HG03108 (cell line): ENCODE results near the gene WDR88.
"Not testable (repeated sequence)": the region's sequence is repeated elsewhere in the genome, so short reads cannot be mapped to it uniquely, and the experiment has no call there.

ENCODE experiments used
- ATAC-seq: cut with Tn5 transposase; IDR thresholded peaks from one replicate; pipeline ENCODE4 v1.9.1; 2021; ENCODE audit warnings: moderate library complexity; ENCODE audit not compliant: unreplicated experiment

The WDR88 gene

DNA sequence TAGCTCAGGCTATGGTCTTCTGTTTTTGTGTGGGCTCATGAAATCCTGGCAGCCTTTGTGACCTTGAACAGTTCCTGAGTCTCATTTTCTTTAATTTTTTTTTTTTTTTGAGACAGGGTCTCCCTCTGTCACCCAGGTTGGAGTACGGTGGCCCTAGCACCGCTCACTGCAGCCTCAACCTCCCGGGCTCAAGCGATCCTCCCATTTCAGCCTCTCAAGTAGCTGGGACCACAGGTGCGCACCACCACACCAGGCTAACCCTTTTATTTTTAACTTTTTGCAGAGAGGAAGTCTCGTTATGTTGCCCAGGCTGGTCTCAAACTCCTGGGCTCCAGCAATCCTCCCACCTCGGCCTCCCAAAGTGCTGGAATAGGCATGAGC, 77.9 kb downstream of the WDR88 start:
- not testable (repeated sequence) for ATAC-seq

DNA sequence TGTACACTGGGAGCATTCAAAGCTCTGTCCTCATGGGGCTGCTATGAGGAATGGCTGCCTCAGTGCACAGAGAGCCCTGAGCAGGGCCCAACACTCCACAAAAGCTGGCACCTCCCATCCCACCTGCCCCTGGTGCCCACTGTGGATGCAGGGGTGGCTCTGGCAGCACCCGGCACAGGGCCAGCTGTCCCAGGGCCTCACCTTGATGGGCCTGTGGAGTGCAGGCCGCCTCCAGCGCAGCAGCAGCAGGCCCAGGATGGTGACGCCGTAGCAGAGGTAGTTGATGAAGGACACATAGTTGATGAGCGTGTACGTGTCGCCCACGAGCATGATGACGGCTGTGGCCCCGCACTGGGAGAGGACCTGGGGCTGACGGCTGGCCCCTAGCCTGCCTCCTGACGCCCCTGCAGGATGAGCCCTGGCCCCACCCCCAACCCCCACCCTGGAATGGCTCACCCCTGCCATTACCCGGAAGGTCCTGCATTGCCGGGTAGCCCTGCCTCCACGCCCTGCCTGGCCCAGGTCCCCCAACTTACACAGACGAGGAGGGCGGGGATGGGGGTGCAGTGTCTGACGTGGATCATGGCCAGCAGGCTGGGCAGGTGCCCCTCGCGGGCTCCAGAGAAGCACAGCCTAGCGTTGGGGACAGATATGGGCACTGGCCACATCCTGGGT, 78.5 kb downstream of the WDR88 start:
- ATAC-seq = no peak

DNA sequence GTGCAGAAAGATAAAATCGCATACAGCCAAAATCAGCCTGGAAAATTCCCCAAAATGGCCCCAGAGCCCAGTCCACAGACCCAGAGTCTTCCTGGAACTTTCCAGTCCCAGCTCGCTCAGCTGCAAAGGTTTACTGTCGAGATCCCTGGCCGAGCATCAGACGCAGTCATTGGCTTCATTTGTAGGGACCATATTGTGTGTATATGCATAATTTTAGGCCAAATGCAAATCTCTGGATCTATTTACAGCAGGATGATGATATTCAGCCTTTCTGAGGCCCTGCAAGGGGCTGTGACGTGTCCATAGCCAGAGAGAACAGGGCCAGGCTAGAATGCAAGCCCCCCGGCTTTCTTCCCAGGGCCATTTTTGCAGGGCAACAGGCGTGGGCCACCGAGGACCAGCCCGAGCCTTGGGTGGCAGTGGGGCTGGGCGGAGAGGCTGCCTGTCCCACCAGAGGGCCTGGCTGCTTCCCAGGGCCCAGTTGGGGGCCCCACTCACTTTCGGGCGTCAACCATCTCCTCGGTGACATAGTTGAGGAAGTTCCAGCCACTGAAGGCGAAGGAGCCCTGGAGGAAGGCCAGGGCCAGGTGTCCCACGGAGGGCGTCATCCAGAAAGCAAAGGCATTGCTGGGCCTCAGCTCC, 80.0 kb downstream of the WDR88 start:
- no peak for ATAC-seq

DNA sequence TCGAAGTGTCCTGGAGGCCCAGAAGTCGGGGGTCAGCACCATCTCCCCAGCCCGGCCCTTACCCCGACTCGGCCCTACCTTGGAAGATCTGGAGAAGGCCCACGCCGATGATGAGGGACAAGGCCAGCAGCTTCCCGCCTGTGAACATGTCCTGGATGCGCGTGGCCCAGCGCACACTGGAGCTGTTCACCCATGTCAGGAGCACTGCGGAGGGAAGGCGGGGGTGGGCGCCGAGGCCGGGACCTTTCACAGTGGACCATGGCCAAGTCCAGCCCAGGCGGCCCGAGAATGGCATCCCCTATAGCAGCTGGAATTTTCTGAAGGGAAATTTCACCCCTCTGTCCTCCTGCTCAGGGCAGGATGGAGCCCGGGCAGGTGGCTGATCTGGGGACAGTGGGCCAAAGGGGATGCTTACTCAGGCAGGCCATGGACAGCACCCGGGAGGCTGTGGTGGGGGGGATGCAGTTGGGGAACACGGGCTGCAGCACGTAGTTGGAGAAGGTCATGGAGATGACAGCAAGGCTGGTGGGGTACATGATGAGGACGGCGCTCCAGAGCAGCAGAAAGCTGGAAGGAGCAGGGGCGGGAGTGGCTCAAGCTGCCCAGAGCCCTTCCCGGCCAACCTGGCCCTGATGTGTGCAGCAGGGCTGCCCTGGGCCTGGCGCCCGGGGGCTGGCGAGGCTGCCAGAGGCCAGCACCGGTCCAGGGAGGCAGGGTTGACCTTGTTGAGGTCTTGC, 80.7 kb downstream of the WDR88 start:
- ATAC-seq = no peak

DNA sequence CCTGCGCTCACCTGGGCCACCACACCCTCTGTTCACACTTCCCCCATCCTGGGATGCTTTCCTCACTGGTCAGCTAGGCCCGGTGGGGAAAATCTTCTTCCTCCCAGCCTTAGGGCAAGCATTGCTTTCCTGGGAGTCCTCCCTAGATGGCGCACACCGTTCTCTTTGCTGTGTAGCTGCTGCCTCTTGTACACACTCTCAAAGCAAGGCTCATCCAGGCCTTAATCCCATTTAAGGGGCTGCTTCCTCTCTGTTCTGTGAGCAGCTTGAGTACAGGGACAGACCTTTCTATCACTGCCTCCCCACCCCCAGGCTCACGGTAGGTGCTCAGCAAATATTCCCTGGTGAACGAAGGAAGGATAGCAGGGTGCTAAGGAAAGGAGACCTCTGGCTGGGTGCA, 82.7 kb downstream of the WDR88 start:
- no peak for ATAC-seq

DNA sequence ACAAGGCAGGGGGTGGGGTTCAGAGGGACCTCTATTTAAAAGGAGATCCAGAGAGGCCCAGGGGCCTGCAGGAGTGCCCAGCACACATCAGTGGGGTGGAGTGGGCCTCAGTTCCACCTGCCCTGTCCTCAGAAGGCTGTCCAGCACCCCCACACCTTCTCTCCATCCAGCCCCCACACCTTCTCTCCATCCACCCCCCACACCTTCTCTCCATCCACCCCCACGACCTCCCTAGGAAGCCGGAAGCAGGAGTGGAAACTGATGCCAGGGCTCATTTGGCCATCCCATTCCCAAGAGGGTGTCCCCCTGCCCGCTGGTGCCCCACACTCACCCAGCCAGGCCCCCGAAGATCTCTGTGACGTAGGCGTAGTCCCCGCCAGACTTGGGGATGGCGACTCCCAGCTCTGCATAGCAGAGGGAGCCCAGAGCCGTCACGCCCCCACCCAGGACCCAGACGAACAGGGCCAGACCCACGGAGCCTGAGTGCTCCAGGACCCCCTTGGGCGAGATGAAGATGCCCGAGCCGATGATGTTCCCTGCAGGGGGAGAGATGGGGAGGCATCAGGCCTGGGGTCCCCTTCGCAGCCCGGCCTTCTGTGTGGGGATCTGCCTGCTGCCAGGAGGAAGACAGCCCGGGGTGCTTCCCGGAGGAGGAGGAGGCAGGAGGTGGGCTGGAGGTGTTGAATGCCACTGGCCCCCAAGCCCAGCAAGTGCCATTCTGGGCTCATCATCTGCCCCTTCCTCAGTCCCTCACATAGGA, 83.7 kb downstream of the WDR88 start:
- ATAC-seq = no peak

DNA sequence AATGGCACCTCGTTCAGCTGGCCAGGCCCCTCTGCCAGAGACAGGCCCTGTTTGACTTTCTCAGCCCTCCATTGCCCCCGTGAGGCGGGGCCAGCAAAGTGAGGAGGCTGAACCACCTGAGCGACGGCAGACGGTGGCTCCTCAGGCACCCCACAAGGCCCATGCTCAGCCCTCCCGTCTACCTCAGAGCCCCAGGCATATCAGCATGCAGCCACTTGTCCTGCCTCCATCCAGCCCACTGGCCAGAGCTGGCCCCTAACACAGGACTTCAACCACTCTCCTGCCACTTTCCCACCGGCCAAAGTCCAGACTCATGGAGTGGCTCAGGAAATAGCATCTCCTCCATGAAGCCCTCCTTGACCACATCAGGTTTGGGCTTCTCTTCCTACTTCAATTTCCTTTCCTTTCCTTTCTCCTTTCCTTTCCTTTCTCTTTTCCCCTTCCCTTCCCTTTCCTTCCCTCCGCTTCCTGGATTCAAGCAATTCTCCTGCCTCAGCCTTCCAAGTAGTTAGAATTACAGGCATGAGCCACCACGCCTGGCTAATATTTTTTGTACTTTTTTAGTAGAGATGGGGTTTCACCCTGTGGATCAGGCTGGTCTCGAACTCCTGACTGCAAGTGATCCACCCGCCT, 84.4 kb downstream of the WDR88 start:
- no peak for ATAC-seq

DNA sequence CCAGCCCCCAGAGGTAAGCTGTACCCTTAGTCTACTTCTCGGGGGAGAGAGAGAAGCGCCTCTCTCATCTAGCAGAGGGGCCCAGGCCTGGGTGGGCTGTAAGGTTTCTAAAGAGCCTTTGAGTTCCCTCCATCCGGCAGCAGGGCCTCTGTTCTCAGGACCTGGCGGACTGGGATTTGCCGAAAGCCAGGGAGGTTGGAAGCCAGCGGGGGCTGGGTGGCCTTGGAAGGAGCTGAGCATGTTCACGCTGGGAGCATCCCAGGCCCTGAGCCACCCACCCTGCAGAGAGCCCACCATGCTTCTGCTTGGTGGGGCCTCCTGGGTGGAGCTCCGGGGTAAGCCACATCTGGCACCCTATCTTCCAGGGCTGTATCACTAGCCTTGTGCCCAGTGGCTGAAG, 86.0 kb downstream of the WDR88 start:
- no peak for ATAC-seq

DNA sequence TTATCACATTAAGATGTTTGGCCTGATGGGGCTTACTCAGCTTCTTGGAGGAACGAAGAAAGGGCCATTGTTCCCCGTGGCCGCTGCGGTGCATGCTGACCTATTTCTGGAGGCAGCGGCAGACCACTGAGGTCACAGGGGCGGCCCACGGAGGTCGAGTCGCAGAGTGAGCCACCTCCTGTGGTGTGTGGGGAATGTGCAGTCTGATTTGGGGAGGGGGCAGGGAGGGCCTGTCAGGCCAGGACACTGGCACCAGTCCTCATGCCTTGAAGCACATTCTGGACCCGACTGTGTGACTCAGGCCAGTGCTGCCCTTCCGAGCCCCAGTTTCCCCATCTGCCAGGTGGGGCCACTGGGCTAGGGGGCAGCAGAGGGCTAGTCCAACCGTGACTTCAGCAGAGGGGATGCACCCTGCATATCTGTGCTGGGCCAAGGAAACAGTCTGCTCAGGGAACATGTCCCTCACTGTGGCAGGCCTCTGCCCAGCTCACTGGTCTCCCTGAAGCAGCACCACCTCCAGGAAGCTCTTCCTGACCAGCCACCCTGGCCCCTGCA, 87.4 kb downstream of the WDR88 start:
- no peak for ATAC-seq

DNA sequence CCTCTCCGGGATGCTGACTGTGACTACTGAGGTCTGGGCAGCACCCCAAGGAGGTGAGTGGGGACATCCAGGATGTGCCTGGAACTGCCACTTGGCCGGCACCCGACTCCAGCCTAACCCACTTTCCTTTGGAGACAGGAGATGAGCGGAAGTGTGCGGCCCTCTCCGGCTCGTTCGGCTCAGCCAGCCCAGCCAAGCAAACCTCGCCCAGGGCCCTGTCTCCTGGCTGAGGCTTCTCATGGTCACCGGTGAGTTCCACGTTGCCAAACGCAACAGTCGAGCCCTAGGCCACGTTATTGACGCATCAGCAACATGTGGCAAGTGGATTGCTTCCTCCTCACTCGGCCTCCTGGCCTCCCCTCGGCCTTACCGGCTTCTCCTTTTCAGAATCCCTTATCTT, 88.2 kb downstream of the WDR88 start:
- ATAC-seq = no peak

DNA sequence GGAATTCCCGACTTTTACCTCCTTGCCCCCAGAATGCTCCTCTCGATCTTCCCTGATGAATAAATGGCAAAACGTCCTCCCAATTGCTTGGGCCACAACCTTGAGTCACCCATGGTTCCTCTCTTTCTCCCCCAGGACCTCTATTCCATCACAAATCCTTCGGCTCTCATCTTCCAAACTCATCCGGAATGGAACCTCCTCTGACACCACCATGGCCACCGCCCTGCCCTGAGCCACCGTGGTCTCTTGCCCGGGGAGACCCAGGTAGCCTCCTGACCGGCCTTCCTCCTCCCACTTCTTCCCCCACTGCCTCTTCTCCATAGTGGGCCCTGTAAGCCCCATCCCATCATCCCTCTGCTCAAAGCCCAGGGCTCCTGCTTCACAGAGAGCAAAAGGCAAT, 88.8 kb downstream of the WDR88 start:
- ATAC-seq = no peak

DNA sequence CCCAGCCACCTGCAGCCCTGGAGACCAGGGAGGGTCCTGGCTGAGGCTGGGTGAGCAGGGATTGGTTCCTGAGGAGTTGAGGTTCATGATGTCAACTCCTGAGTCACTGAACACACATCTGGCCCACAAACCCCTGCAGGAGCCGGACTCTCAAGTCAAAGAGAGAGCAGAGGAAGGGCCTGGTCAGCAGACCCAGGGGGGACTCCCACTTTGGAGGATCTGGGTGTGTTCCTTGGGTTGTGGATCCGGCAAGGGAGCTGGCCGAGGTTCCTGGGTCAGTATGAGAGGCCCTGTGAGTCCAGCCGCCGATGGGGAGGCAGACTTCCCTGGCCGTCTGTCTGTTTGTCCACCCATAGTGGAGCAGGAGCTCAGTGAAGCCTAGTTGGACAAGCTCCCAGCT, 89.7 kb downstream of the WDR88 start:
- ATAC-seq = no peak

DNA sequence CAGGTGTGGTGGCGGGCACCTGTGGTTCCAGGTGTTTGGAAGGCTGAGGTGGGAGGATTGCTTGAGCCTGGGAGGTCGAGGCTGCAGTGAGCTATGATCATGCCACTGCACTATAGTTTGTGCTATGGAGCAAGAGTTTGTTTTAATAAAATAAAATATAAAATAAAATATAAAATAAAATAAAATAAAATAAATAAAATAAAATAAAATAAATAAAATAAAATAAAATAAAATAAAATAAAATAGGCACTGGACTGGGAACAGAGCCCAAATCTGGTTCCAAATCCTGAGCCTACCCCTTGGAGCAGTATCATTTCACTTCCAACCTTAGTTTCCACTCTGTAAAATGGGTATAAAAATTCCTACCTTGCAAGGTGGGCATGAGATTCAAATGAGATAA, 90.3 kb downstream of the WDR88 start:
- ATAC-seq = not testable (repeated sequence)

DNA sequence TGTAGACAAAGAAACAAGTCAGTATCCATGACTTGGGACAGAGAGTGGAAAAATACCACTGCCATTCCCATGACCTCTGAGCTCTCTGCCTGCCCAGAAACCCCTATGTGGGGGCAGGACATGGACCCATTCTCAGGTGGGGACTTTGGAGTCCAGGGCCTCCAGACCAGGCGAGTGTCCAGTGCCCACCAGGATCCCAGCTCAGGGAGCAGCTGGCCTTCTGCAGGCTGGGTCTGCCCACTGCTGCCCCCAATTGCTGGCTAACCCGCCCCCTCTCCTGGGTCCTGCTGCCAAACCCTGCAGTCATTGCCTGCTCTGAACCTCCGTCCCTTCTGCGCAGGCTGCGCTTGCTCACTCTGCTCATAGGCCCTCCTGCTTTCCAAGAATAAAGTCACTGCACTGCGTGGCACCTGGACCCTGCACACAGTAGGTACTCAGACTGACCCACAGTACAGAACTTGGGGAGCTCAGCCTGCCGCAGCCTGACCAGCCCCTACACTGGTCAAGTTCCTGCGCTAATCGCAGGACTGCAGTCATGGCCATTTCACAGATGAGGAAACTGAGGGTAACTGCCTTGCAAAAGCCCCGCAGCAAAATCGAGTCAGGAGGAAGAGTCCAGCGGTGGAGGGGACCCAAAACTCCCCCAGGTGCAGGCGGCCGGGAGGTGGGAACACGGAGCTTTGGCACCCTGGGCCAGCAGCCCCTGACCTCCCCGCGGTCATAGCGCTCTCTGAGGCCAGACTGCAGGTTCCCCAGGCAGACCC, 93.0 kb downstream of the WDR88 start:
- ATAC-seq = no peak
